HG03097 (cell line): ENCODE data around the gene SPOCK1.

Experiments
- ATAC-seq: cut with Tn5 transposase; IDR thresholded peaks from one replicate; pipeline ENCODE4 v1.9.1; 2021; ENCODE audit not compliant: unreplicated experiment, low FRiP score

The SPOCK1 gene

DNA sequence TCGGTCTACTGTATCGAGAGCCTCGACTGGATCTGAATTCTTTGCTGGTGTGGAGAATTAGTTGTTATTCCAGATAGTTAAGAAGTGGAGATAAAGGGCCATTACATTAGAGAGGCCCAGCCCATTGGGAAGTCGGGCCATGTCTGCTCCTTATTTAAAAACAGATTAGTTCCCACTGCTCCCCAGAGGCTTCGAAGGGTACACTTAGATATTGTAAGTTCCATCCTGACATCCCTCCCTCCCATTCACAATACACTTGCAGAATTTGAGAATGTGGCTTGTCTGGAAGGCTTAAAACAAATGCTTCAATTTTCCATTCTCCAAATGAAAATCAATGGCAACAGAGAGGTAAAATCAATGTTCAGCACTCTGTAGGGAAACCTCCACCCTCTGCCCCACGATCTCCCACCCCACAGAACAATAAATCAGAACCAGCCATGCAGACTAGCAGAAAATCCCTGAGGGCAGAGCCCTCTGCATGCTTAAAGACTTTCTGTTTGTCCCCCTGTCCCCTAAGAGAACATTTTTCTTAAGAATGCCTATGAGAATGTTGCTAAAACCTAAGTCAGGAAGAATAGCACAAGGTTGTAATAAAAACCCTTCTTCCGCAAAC is 364.1 kb downstream of the SPOCK1 start:
- no peak for ATAC-seq

DNA sequence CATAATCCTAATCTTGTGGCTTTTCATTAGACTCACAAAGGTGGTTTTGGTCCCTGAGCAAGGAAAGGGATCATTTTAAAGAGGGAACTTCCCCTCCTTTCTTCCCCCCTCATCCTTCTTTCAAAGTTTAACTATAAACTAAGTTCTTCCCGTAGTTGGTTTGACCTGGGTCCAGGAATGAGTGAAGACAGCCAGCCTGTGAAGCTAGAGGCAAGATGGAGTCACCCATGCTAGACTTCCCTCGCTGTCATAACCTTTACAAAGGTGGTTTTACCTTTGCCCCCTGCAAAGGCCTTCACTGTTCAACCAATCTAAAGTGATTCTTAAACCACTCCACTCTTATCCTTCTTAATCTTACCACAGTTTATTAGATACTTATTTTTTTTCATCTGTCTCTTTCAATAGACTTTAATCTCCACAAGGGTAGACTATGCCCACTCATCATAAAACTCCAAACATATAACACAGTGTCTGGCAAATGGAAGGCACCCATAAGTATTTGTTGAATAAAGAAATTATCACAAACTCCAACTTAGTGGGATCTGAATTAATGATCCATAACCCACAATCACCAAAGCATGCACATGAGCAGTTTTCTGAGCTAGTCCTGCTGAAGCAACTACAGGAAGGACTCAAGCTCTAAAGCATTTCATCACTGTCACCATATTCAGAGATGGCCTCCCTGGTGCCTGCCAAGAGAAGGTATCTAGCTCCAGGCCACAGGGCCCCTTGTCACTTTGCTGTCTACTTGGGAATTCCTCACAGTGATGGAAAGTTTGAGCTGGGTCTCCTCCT is 369.0 kb downstream of the SPOCK1 start:
- ATAC-seq = no peak

DNA sequence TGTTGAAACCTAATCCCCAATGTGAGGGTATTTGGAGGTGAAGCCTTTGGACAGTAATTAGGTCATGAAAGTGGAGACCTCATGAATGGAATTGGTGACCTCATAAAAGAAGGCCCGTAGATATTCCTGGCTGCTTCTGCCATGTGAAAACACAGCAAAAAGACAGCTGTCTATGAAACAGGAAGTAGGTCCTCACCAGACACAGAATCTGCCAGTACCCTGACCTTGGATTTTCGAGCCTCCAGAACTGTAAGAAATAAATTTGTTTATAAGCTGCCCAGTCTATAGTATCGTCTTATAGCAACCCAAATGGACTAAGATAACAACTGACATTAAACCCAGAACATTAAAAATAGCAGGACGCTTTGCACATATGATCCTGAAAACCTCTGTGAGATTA is 371.1 kb downstream of the SPOCK1 start:
- no peak for ATAC-seq

DNA sequence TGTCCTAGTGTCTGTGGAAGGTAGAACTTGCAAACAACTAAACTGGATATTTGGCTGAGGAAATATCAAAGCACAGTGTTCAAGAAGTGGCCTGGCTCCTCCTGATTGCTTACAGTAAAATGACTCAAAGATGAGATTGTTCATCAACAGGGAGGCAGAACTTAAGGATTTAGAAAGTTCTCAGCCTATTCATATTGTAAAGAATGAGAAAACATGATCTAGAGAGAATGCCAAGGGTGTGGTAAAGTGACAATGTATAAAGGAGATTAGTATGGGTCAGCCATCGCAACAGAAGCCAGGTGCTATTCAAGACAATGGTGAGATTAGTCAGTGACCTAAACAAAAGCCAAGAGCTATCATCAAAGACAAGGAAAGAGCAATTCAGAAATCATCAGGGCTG is 372.3 kb downstream of the SPOCK1 start:
- ATAC-seq = no peak

DNA sequence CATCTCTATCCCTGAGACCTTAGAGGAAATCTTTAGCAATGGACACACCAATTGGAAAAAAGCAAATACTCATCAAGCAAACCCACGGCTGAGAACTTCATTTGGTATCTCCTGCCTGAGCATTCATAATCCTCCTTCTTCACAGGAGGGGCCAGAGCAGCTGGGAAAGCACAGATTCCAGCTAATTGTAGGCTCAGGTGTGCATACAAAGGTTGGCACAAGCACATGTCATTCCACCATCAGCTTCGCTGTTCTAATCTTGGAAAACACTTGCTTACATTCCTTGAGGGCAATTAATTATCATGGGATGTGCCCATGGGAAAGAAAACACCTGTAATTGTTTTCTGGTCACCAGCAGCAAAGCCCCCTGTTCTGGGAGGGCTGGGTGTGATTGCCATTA is 376.6 kb downstream of the SPOCK1 start:
- no peak for ATAC-seq

DNA sequence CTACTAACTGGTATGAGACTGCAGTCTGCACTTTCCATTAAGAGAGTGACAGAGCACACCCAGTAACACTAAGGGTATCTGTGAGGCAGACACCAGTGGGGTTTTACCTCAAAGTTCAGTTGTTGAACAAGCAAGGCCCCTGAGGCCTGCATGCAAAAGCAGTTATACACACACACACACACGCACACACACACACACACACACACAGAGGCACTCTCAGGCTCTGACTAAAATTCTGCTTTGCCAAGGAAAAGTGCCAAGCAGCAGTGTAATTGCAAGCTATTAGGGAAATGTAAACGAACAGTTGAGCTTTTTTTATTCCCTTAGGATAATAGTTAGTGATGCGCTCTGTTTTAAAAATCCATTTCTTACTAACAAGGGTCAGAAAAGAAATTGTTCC is 377.1 kb downstream of the SPOCK1 start:
- ATAC-seq = no peak

DNA sequence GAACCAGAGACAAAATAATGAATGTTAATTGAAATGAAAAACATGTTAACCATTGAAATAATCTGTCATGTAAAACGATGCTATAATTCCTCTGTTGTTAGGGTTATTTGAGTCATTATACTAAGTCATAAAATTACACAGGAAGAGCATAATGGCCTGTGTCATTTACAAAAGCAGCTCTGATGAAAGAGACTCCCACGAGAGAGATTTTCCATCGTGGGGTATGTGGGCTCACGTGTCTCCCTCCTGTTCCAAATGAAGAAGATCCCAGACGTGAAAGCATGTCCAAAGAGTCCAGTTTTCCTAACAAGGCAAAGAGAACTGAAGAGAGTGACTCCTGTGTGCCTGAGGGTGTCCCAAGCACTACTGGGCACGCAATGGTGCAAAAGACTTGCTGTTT is 379.8 kb downstream of the SPOCK1 start:
- no peak for ATAC-seq

DNA sequence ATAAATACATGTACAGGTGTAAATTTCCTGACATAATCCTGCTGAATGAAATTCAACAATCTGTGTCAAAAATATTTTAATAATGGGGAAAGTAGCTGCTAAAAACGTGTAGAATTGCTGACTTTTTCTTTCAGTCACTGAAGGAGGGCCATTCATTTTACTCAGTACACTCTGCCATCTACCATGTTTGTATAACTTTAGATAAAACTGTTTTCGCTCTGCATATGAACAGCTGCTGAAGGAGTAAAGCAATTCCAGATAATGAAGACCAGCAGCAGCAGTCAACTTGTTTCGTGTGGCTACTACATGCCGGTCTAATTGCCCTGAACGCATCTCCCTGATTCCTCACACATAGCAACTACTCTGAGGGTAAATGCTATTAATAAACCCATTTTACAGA is 380.5 kb downstream of the SPOCK1 start:
- no peak for ATAC-seq

DNA sequence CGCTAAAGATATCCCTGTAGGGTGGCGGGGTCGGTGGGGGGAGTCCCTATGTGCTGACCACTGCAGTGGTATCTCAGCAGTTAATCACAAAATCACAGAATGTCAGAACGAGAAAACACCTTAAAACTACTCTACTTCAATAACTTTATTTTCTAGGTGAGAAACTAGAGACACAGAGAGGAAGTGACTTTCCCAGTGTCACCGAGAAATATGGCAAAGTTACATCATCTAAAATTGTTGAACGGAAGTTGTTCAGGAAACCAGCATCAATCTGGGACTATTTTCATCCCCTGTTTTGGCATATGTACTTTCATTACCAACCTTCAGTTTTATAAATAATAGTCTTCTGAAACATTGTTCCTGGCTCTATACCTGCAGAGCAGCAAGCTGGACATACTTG is 384.0 kb downstream of the SPOCK1 start:
- no peak for ATAC-seq

DNA sequence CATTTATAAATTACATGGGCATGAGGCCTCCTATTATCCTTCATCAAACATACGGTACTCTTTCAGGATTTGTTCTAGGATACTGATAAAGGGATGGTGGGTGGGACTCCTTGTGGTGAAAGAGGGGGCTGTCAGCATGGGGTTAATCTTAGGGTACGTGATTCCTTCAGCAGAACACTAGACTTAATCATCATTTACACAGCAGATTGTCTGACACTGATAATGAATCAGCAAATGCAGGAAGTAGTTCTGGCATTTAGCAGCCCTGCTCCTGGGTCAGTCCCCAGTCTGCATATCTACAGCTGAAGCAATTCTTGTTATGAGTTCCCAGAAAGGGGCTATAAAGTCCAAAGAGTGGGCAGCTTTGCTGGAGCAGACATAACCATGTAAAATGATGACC is 384.6 kb downstream of the SPOCK1 start:
- ATAC-seq = no peak

DNA sequence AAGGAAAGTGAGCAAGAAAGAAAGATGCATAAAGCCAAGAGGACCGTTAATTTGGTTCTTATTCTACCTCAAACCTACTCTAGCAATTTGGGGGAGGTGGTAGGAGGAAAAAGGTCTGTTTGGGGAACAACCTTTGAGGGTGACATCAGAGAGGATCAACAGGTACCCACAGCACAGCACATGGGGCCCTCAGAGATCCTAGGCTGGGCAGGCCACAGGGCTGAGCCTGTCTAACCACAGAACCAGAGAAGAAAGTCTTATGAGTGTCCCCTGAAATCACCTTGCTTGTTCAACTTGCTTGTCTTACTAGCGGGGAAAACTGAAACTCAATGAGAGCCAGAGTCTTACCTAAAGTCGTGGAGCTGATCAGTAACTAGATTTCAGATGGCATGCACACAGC is 385.2 kb downstream of the SPOCK1 start:
- no peak for ATAC-seq

DNA sequence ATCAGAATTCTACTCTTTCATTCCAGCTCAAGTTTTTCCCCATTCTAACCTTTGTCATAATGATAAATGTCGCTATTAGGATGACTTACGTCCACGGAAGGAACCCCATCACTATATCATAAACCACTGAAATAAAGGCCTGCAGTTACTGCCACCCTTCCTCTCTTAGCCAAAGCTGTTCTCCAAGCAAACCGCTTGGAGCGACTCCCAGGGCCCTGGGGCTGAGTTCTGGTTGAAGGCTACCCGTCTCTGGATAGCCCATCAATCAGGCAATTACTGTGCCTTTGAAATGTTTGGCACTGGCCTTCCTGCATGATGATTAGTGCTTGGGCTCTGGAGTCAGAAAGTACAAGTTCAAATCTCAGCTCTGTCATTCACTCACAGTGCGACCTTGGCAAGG is 386.0 kb downstream of the SPOCK1 start:
- ATAC-seq = no peak

DNA sequence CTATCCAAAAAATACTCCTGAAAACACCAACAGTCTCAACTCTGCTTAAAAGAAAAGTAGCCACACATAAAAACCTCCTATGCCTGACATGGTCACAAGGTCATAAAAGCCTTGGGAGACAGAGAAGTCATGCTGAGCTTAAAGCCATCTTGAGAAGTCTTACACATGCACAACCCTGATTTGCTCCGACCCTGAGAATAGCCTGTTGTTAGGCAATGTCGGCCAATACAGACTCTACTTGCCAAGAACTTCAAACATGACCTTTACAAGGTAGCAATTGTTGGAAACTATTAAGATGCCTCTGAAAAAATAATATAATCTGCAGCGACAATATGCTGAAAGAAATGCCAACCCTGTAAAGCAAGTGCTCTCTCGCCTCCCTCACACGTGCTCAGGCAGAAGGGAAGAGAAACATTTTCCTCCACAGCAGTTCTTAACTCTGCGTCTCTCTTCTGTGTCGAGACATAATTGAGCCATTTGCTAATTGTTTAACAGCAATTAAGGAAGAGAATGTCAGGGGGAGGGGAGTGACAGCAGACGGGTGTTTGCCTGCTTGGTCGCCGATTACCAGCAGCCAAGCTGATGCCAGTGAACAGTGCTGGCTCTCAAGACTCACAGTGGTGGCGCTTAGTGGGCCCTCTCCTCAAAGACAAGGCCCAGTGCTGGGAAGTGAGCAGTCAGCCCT is 393.6 kb downstream of the SPOCK1 start:
- no peak for ATAC-seq

DNA sequence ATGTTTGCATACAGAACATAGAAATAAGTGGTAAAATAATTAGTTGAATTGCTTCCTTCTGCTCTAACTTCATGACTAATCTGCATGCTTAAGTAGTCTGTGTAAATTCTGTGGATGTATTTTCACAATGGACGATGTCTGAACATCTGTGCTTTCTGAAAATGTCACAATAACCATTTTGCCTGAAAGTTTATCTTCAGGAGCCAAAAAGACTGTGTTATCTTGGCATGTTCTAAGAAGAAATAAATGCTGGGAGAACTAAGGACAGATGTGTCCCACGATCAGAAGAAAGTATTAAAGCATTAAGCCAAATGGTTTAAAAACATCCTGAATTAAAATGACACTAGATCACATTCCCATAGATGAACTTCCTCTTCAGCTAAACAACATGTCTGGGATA is 397.6 kb downstream of the SPOCK1 start:
- ATAC-seq = no peak

DNA sequence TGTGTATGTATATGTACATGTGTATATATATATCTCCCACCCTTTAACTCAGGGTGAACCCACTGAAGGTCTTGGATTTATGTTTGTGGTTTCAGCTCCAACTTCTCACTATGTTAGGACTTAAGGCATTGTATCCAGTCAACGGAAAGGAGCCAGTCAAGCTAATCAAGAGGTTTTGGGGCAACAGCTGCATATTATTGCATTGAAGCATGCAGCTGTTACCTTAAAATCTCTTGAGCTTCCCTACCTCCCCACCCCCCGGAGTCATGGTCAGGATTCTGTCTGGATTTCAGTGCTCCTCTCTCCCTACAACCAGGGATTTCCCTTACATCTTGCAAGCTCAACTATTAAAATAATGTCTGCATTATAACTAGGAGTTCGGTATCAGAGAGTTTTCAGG is 399.5 kb downstream of the SPOCK1 start:
- ATAC-seq = no peak

DNA sequence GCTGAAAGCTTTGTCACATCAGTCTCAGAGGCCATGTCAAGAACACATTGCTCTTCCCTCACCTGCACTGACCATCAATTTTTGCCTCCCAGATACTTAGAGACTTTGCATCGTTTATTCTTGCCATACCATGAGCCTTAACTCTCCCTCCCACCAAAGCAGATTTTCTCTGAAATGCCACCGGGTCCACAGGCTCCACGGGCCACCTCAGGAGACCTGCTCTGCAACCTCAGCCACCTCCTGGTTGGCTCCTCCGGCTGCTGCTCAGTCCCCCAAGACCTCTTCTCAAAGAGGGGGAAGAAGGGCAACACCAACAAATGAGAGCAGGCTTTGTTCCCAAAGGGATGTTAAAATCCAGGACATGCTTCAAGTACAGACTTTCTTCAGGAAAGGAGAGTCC is 400.5 kb downstream of the SPOCK1 start:
- no peak for ATAC-seq

DNA sequence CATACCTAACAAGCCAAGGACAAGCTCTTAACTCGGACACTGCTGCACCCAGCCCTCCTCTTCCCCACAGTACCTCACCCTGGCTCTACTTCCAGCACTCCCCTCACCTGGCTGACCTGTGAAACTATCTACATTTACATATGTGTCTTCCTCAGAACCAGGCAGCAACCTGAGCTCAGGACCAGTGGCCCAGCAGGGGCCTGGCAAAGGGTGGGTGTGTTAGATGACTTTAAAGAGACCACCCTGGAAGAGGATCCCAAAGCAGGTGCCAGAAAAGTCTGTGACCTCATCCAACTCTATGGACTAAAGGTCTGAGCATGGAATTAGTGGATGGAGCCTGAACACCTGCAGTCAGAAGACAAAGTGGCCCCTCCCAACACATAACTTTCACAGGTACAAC is 400.9 kb downstream of the SPOCK1 start:
- ATAC-seq = no peak

DNA sequence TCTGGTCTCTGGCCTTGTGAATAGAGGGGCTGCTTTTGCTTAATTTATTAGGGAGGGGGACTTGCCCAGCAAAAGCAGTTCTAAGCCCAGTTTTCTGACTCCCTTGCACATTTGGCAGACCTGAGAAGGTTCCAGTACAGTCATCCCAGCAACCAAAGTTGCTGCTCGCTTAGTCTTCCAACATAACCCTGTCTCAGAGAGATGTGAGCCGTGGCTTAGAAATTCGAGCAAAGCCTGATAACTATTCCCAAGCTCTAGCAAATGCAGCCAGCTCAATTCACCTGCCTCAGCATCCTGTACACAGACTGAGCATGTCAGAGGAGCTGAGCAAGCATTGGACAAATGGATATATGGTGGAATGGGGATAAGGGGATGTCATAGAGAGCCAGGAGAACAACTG is 401.9 kb downstream of the SPOCK1 start:
- no peak for ATAC-seq

DNA sequence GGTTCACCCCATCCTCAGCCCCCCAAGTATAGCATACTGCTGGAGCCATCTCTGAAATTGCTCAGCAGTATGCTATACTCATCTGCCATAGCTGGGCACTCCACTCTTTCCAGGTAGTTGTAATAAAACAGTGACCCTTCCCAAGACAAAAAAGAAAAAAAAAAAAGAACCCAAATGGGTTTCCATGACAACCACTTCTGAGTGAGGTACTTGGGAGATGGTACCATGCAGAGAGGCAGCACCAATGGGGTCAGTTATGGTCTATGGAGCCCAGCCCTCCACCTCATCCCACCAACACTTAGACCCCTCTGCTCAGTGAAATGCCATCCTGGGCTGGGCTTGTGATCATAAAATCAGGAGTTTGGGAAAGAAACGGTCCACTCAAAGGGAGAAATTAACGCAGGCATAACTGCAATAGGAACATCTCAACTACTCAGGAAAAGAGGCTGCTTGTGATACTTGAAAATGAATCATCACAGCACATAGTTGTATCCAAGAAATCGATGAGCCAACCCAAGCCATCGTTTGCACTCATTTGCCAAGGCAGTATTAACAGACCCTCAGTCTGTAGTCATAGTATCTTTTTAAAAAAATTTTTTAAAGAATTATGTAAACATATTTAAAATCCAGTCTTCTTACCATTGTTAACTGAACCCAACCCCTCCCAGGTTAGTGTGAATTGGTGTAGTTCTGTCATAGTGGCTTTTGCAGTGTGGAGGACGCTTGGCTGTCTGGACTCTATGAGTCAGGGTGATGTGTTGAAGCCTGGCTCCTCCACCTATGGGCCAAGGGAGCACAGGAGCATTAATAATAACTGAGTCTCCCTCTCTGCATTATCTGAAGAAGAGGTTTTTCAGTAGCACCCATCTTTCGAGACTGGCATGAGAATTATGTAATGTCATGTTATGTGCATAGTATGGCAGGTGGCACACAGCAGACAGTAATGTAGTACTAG is 402.7 kb downstream of the SPOCK1 start:
- ATAC-seq = no peak

DNA sequence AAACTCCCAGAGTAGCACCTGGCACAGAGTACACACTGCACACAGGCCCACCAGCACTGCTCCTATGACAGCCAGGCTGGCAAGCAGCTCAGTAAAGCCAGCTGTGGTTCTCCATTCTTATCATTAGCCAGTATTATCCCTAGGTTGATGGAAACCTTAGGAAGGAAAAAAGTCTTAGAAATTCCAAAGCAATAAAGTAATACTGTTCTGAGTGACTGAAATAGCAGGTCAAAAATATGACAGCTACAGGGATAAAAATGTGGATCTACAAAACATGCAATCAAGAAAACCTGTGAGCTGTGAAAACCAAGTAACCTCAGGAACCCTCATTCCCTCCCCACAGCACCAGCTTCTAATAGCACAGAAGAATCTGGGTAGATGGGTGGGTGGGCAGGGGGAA is 403.5 kb downstream of the SPOCK1 start:
- no peak for ATAC-seq

DNA sequence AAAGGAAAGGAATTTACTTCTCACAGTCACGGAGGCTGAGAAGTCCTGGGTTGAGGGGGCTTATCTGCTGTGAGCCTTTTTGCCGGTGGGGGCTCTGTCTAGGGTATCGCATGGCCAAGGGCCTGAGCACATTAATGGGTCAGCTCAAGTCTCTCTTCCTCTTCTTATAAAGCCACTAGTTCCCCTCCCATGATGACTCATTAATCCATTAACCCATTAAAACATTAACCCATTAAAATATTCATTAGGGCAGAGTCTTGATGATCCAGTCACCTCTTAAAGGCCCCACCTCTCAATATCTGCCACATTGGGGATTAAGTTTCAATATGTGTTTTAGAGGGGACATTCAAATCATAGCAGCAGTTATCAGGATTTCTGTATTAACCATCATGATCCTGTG is 406.3 kb downstream of the SPOCK1 start:
- no peak for ATAC-seq
